Measurements from ENCODE around the gene PSMB8. TPM values are rescaled to one million over a fixed set of nuclear protein-coding genes. Genes with fewer than 3 reads are reported as not detected.

PSMB8 gene
- total and polyA plus RNA-seq, 2 of the 4 experiments (the other 2 are of a cell fraction), result 31.6 to 33.3 TPM

DNA sequence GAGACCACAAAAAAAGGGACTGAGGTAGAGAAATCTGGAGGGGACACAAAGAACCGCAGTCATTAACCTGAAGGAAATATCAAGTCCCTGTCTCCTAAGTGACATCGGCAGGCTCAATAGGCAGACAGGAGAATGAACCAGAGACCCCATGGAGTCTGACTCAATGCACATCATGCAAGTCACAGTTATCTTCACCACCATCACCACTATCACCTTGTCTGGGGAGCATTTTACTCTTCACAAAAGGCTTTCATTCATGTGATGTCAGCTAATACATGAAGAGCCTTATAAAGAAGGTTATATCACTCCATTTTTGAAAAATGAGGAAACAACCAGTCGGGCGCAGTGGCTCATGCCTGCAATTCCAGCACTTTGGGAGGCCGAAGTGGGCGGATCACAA lies 5.3 kb upstream of the PSMB8 start:
- peaks cover 8 to 40% of the 10 kb centered on the region in 2 experiments for H3K79me1 ChIP-seq (ENCODE audit: low read depth in 1 of 2, low read length in 2 of 2)
- H3K4ac ChIP-seq (ENCODE audit: low read depth, low read length), result no peak overlapping the region

More for the DNA sequence above, 5.3 kb upstream of the PSMB8 start:
- in situ Hi-C loops (cut with MboI; ENCODE audit: low sequenced_read_pairs), result no loop called here
- ChIA-PET CTCF (no interaction called here), POLR2A (ENCODE audit: unreplicated experiment) (interaction anchor here (0.7 kb wide), 1 partner anchor 9 kb away, joined by 7 read pairs; no protein-coding TSS in a partner anchor)
- H3K36me3 ChIP-seq (ENCODE audit: control insufficient read depth, insufficient read depth, low read length), result peaks cover 32% of the 10 kb centered on the region
- ATAC-seq (ENCODE audit: low read depth), result no peak
- H3K27me3 ChIP-seq (ENCODE audit: control insufficient read depth, insufficient read depth, low read length), result no peaks in the 10 kb centered on the region
- no peaks in the 10 kb centered on the region for H3K9me3 ChIP-seq (ENCODE audit: control insufficient read depth, insufficient read depth, low read length)
- H3K56ac ChIP-seq (ENCODE audit: extremely low read depth, insufficient read depth, low read length), result no peak overlapping the region
- H2BK120ac ChIP-seq (ENCODE audit: low read depth, low read length), result no peak overlapping the region
- no peak overlapping the region for H4K8ac ChIP-seq (ENCODE audit: low read depth in 2 of 2, low read length in 2 of 2)
- H3K4me2 ChIP-seq (ENCODE audit: low read depth, low read length), result no peak overlapping the region
- no peak overlapping the region for H3K18ac ChIP-seq (ENCODE audit: low read depth, low read length)
- intact Hi-C loops (cut with micrococcal nuclease), result no loop called here
- peaks cover 4% of the 10 kb centered on the region for H3K4me1 ChIP-seq (ENCODE audit: control insufficient read depth, insufficient read depth, low read length)
- H2BK20ac ChIP-seq (ENCODE audit: low read depth, low read length), result no peak overlapping the region
- H4K91ac ChIP-seq (ENCODE audit: insufficient read depth, low read depth, low read length), result no peak overlapping the region
- H3K23ac ChIP-seq (ENCODE audit: low read depth, low read length), result no peak overlapping the region
- no peak overlapping the region for H3K4me3 ChIP-seq (ENCODE audit: insufficient read depth, low read depth, low read length)
- no peak overlapping the region for H2AFZ ChIP-seq (replicated peaks; ENCODE audit: low read length, poor library complexity)
- no peak overlapping the region for H2BK5ac ChIP-seq (ENCODE audit: low read depth, low read length, poor library complexity, severe bottlenecking)
- H3K14ac ChIP-seq (replicated peaks; ENCODE audit: low read depth, low read length), result no peak overlapping the region
- WGBS, 2 experiments (ENCODE audit: extremely low coverage in 2 of 2, insufficient read length in 1 of 2), result no CpG with 5 or more reads among the region's 6 CpGs
- no peak overlapping the region for H2BK15ac ChIP-seq (ENCODE audit: low read depth, low read length)
- DNase-seq, result no peak
- H2AK5ac ChIP-seq (ENCODE audit: low read depth, low read length), result no peak overlapping the region
- no peak overlapping the region for H3K27ac ChIP-seq (ENCODE audit: insufficient read depth, low read length)
- BruUV-seq (replicated peaks), result no TSS peak
- no peak overlapping the region for H2AK9ac ChIP-seq (replicated peaks; ENCODE audit: low read depth, low read length, poor library complexity)
- no peaks in the 10 kb centered on the region for H4K20me1 ChIP-seq (ENCODE audit: insufficient read depth, low read length)
- H4K5ac ChIP-seq (ENCODE audit: low read depth, low read length), result no peak overlapping the region
- dilution Hi-C loops (cut with HindIII; ENCODE audit: low sequenced_read_pairs, unreplicated experiment), result no loop called here
- no peak overlapping the region for H3K9ac ChIP-seq (ENCODE audit: low read depth, low read length)
- no peak for TF ChIP-seq CEBPB (IDR thresholded peaks at IDR 0.05; ENCODE audit: low read depth, low read length)
- TF ChIP-seq RCOR1 (IDR thresholded peaks at IDR 0.05; ENCODE audit: insufficient replicate concordance, low read length), result no peak
- TF ChIP-seq, protein P1, sequence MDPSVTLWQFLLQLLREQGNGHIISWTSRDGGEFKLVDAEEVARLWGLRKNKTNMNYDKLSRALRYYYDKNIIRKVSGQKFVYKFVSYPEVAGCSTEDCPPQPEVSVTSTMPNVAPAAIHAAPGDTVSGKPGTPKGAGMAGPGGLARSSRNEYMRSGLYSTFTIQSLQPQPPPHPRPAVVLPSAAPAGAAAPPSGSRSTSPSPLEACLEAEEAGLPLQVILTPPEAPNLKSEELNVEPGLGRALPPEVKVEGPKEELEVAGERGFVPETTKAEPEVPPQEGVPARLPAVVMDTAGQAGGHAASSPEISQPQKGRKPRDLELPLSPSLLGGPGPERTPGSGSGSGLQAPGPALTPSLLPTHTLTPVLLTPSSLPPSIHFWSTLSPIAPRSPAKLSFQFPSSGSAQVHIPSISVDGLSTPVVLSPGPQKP (IDR thresholded peaks at IDR 0.05; ENCODE audit: borderline replicate concordance, low read depth, low read length), result no peak
- TF ChIP-seq RFX5 (IDR thresholded peaks at IDR 0.05; ENCODE audit: low read depth, low read length), result no peak
- no peak for TF ChIP-seq RAD21 (IDR thresholded peaks at IDR 0.05; ENCODE audit: low read length)
- TF ChIP-seq MXI1 (IDR thresholded peaks at IDR 0.05; ENCODE audit: borderline replicate concordance, low read depth, low read length), result no peak
- TF ChIP-seq MAFK (IDR thresholded peaks at IDR 0.05; ENCODE audit: low read depth, low read length), result no peak
- no peak for TF ChIP-seq FOS (IDR thresholded peaks at IDR 0.05; ENCODE audit: low read depth, low read length)
- TF ChIP-seq, protein P2, sequence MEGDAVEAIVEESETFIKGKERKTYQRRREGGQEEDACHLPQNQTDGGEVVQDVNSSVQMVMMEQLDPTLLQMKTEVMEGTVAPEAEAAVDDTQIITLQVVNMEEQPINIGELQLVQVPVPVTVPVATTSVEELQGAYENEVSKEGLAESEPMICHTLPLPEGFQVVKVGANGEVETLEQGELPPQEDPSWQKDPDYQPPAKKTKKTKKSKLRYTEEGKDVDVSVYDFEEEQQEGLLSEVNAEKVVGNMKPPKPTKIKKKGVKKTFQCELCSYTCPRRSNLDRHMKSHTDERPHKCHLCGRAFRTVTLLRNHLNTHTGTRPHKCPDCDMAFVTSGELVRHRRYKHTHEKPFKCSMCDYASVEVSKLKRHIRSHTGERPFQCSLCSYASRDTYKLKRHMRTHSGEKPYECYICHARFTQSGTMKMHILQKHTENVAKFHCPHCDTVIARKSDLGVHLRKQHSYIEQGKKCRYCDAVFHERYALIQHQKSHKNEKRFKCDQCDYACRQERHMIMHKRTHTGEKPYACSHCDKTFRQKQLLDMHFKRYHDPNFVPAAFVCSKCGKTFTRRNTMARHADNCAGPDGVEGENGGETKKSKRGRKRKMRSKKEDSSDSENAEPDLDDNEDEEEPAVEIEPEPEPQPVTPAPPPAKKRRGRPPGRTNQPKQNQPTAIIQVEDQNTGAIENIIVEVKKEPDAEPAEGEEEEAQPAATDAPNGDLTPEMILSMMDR (conservative IDR thresholded peaks at IDR 0.05; ENCODE audit: low read depth, low read length), result no peak
- TF ChIP-seq SMC3 (IDR thresholded peaks at IDR 0.05; ENCODE audit: low read depth, low read length), result no peak
- TF ChIP-seq MAZ (IDR thresholded peaks at IDR 0.05; ENCODE audit: borderline replicate concordance, low read depth, low read length), result no peak
- TF ChIP-seq, protein P3, sequence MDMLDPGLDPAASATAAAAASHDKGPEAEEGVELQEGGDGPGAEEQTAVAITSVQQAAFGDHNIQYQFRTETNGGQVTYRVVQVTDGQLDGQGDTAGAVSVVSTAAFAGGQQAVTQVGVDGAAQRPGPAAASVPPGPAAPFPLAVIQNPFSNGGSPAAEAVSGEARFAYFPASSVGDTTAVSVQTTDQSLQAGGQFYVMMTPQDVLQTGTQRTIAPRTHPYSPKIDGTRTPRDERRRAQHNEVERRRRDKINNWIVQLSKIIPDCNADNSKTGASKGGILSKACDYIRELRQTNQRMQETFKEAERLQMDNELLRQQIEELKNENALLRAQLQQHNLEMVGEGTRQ (IDR thresholded peaks at IDR 0.05; ENCODE audit: low read depth, low read length), result no peak
- no peak for TF ChIP-seq BHLHE40 (IDR thresholded peaks at IDR 0.05; ENCODE audit: low read depth, low read length)
- no peak for TF ChIP-seq POLR2A (IDR thresholded peaks at IDR 0.05; ENCODE audit: low read depth, low read length)
- no peak for TF ChIP-seq NFE2L2 (IDR thresholded peaks at IDR 0.05; ENCODE audit: low read depth, low read length)
- no peak for TF ChIP-seq CHD1 (IDR thresholded peaks at IDR 0.05; ENCODE audit: low read depth, low read length)
- H3K9me1 ChIP-seq (ENCODE audit: insufficient read depth, low read length), result peaks cover 21% of the 10 kb centered on the region

Data from IMR-90 (cell line).